GM23338 (cell line): Measurements from ENCODE around the gene UQCC3. TPM values are rescaled to one million over a fixed set of nuclear protein-coding genes. Genes with fewer than 3 reads are reported as not detected.

ENCODE experiments used
- ATAC-seq: fragments of 200-7000 bp; cut with Tn5 transposase; 3 replicates; pipeline ENCODE4 v1.9.1; 2020
- DNase-seq: peaks from one replicate; pipeline ENCODE4 v3.0.0-alpha.2; 2015; ENCODE audit warnings: low spot score
- H2AFZ ChIP-seq: fragments of 200-600 bp; sonication (generic); 2 replicates; pipeline ENCODE4 v1.8.0; 2016; ENCODE audit warnings: antibody characterized with exemption, mild to moderate bottlenecking, moderate library complexity
- H3F3A ChIP-seq: fragments of 200-600 bp; sonication (generic); replicated peaks from 2 replicates; pipeline ENCODE4 v1.8.0; 2017; ENCODE audit warnings: antibody characterized with exemption, mixed run types, low read depth
- H3K27ac ChIP-seq: fragments of 200-600 bp; sonication (generic); 2 replicates; pipeline ENCODE4 v1.6.1; 2016; ENCODE audit warnings: low read depth
- H3K27me3 ChIP-seq: fragments of 200-600 bp; sonication (generic); 2 replicates; pipeline ENCODE4 v1.8.0; 2016; ENCODE audit warnings: mild to moderate bottlenecking, mixed run types, moderate library complexity; ENCODE audit not compliant: insufficient read depth
- H3K36me3 ChIP-seq: fragments of 200-600 bp; sonication (generic); 2 replicates; pipeline ENCODE4 v1.8.0; 2016; ENCODE audit warnings: mild to moderate bottlenecking; ENCODE audit not compliant: insufficient read depth
- H3K4me1 ChIP-seq: fragments of 200-600 bp; sonication (generic); 2 replicates; pipeline ENCODE4 v1.8.0; 2016; ENCODE audit warnings: mild to moderate bottlenecking, moderate library complexity; ENCODE audit not compliant: insufficient read depth
- H3K4me2 ChIP-seq: fragments of 200-600 bp; sonication (generic); 2 replicates; pipeline ENCODE4 v1.7.1; 2017; ENCODE audit warnings: mixed run types
- H3K4me3 ChIP-seq: fragments of 200-600 bp; sonication (generic); 2 replicates; pipeline ENCODE4 v1.6.1; 2016; ENCODE audit warnings: mixed run types
- H3K79me2 ChIP-seq: fragments of 200-600 bp; sonication (generic); replicated peaks from 2 replicates; pipeline ENCODE4 v1.8.0; 2017; ENCODE audit warnings: mild to moderate bottlenecking; ENCODE audit not compliant: insufficient read depth
- H3K9me2 ChIP-seq: fragments of 200-600 bp; sonication (generic); 2 replicates; pipeline ENCODE4 v1.8.0; 2017; ENCODE audit not compliant: insufficient read depth
- H4K20me1 ChIP-seq: fragments of 200-600 bp; sonication (generic); replicated peaks from 2 replicates; pipeline ENCODE4 v1.8.0; 2017; ENCODE audit warnings: mild to moderate bottlenecking; ENCODE audit not compliant: insufficient read depth
- H3K27ac Mint-ChIP-seq: 2 replicates; pipeline ENCODE4 v1.8.0; 2020; ENCODE audit warnings: inconsistent platforms, mild to moderate bottlenecking, moderate library complexity, mixed read lengths
- H3K27me3 Mint-ChIP-seq: 3 replicates; pipeline ENCODE4 v1.8.0; 2022; ENCODE audit warnings: low read depth, mild to moderate bottlenecking, moderate library complexity, mixed read lengths, inconsistent platforms; ENCODE audit not compliant: insufficient read depth, poor library complexity
- H3K36me3 Mint-ChIP-seq: 3 replicates; pipeline ENCODE4 v1.8.0; 2021; ENCODE audit warnings: low read depth, mild to moderate bottlenecking, inconsistent platforms, moderate library complexity, mixed read lengths
- H3K4me1 Mint-ChIP-seq: 3 replicates; pipeline ENCODE4 v1.8.0; 2020; ENCODE audit warnings: mild to moderate bottlenecking, inconsistent platforms, mixed read lengths
- H3K4me3 Mint-ChIP-seq: 3 replicates; pipeline ENCODE4 v1.8.0; 2021; ENCODE audit warnings: moderate library complexity, mild to moderate bottlenecking, inconsistent platforms, mixed read lengths
- H3K9me3 Mint-ChIP-seq: 3 replicates; pipeline ENCODE4 v1.8.0; 2020; ENCODE audit warnings: moderate library complexity, mild to moderate bottlenecking, inconsistent platforms, mixed read lengths
- CREB1 ChIP-seq: fragments of 250-450 bp; sonication (Bioruptor Pico); IDR thresholded peaks from 2 replicates; pipeline ENCODE4 v1.5.0; 2020; ENCODE audit warnings: low read depth, mild to moderate bottlenecking, moderate library complexity
- CTCF ChIP-seq, 2 experiments: fragments of 200-600 bp in 1 of 2; sonication (generic) in 1 of 2; conservative IDR thresholded peaks; 2 replicates each; pipeline versions ENCODE4 v1.5.1 to v1.6.1; 2016 to 2017; ENCODE audit warnings: antibody characterized with exemption in 2 of 2, low read depth in 2 of 2, mild to moderate bottlenecking in 2 of 2, moderate library complexity in 1 of 2
- ETS1 ChIP-seq: IDR thresholded peaks from 2 replicates; pipeline ENCODE4 v1.6.1; 2016; ENCODE audit warnings: antibody characterized with exemption
- EZH2 ChIP-seq: fragments of 200-600 bp; sonication (generic); IDR thresholded peaks from one replicate; pipeline ENCODE4 v1.8.0; 2017; ENCODE audit warnings: antibody characterized with exemption, mild to moderate bottlenecking, low read depth; ENCODE audit not compliant: unreplicated experiment
- EZH2phosphoT487 ChIP-seq: fragments of 200-600 bp; sonication (generic); IDR thresholded peaks from one replicate; pipeline ENCODE4 v1.8.1; 2018; ENCODE audit warnings: antibody characterized with exemption; ENCODE audit not compliant: unreplicated experiment
- JUNB ChIP-seq: IDR thresholded peaks from one replicate; pipeline ENCODE4 v1.6.1; 2016; ENCODE audit warnings: antibody characterized with exemption; ENCODE audit not compliant: unreplicated experiment
- NANOG ChIP-seq: IDR thresholded peaks from 2 replicates; pipeline ENCODE4 v1.6.1; 2016; ENCODE audit warnings: antibody characterized with exemption, borderline replicate concordance
- POLR2AphosphoS5 ChIP-seq: IDR thresholded peaks from 2 replicates; pipeline ENCODE4 v1.6.1; 2016; ENCODE audit warnings: antibody characterized with exemption, low read depth
- REST ChIP-seq: IDR thresholded peaks from one replicate; pipeline ENCODE4 v1.6.1; 2018; ENCODE audit warnings: antibody characterized with exemption; ENCODE audit not compliant: unreplicated experiment
- ZNF331 ChIP-seq: fragments of 250-450 bp; sonication (Bioruptor Pico); IDR thresholded peaks from 2 replicates; pipeline ENCODE4 v1.5.0; 2020; ENCODE audit warnings: low read depth, mild to moderate bottlenecking, moderate library complexity
- polyA plus RNA-seq: library from polyadenylated mRNA; unstranded; fragments of >200 nt; fragmentation: Nextera tagmentation; extraction: Ambion mirVana; gene quantifications from 2 replicates; pipeline ENCODE4 v1.2.1, GENCODE V29; 2016
- total RNA-seq: library from RNA; depleted of rRNA; stranded (reverse); fragments of >200 nt; shearing (Covaris generic); gene quantifications from 2 replicates; pipeline ENCODE4 v1.2.3, GENCODE V29; 2014

UQCC3 gene
- total and polyA plus RNA-seq, 2 experiments from 2014 or later, result 13.0 to 54.7 TPM

GRCh38 chr11:62648185-62648966 lies 23.1 kb upstream of the UQCC3 start:
- Histone ChIP-seq H3K27me3 (no peaks in the 10 kb centered on the region), H3K4me2 (no peak overlapping the region), H3K4me3 (no peak overlapping the region), H3K36me3 (peaks cover 10% of the 10 kb centered on the region; the same call in 1 of the 2 replicates), H3K79me2 (peaks cover 52% of the 10 kb centered on the region), H3F3A (peaks cover 22% of the 10 kb centered on the region; the same call in 1 of the 2 replicates), H4K20me1 (peaks cover 13% of the 10 kb centered on the region), H2AFZ (no peak overlapping the region), H3K27ac (no peak overlapping the region), H3K4me1 (peaks cover 9% of the 10 kb centered on the region; the same call in 1 of the 2 replicates), H3K9me2 (no peaks in the 10 kb centered on the region)
- Mint-ChIP-seq H3K27me3 (peaks cover 13% of the 10 kb centered on the region), H3K36me3 (peaks cover 32% of the 10 kb centered on the region), H3K9me3 (peaks cover 2% of the 10 kb centered on the region; the same call in 1 of the 3 replicates), H3K27ac (no peak overlapping the region), H3K4me3 (no peak overlapping the region; the same call in 2 of the 3 replicates), H3K4me1 (peaks cover 18% of the 10 kb centered on the region)
- DNase-seq (no peak), ATAC-seq (no peak)
- TF ChIP-seq ZNF331 (CRISPR knock-in tag) (no peak), EZH2phosphoT487 (no peak), NANOG (no peak), CTCF (conservative IDR thresholded peaks at IDR 0.05; ENCODE audit: low read depth in 2 of 2) (no peak)

GRCh38 chr11:62648967-62649364 lies 22.5 kb upstream of the UQCC3 start:
- Mint-ChIP-seq H3K27ac (no peak overlapping the region), H3K9me3 (peaks cover 2% of the 10 kb centered on the region; the same call in 1 of the 3 replicates), H3K4me1 (peaks cover 21% of the 10 kb centered on the region), H3K27me3 (peaks cover 16% of the 10 kb centered on the region), H3K4me3 (no peak overlapping the region; the same call in 2 of the 3 replicates), H3K36me3 (peaks cover 31% of the 10 kb centered on the region)
- Histone ChIP-seq H3K4me3 (no peak overlapping the region), H3K4me1 (peaks cover 9% of the 10 kb centered on the region; the same call in 1 of the 2 replicates), H2AFZ (no peak overlapping the region), H3K27ac (no peak overlapping the region), H3F3A (peaks cover 18% of the 10 kb centered on the region; the same call in 1 of the 2 replicates), H3K27me3 (no peaks in the 10 kb centered on the region), H3K36me3 (peaks cover 10% of the 10 kb centered on the region; the same call in 1 of the 2 replicates), H3K4me2 (no peak overlapping the region), H3K79me2 (peaks cover 46% of the 10 kb centered on the region), H3K9me2 (no peaks in the 10 kb centered on the region), H4K20me1 (peaks cover 10% of the 10 kb centered on the region)
- DNase-seq (no peak), ATAC-seq (no peak)
- TF ChIP-seq CREB1 (CRISPR knock-in tag) (no peak), NANOG (no peak), ETS1 (no peak), POLR2AphosphoS5 (no peak), CTCF (conservative IDR thresholded peaks at IDR 0.05; ENCODE audit: low read depth in 2 of 2) (no peak), JUNB (no peak), REST (no peak), EZH2 (no peak)
